Caco-2 (cell line): ENCODE results near the gene PRR5. TPM values are rescaled to one million over a fixed set of nuclear protein-coding genes. Genes with fewer than 3 reads are reported as not detected.

Experiments
- BruUV-seq: library from RNA; stranded (reverse); fragments of 400-500 nt; replicated peaks from 2 replicates; lab custom pipeline; 2021; lab: Mats Ljungman, UMichigan
- CTCF ChIA-PET: fragments of 300-600 bp; sonication (Branson Sonifier 250); formaldehyde crosslinking; loops from one replicate; lab custom pipeline; 2022; ENCODE audit warnings: antibody characterized with exemption; lab: Charles Lee
- POLR2A ChIA-PET: fragments of 300-600 bp; sonication (Branson Sonifier 250); formaldehyde crosslinking; loops from one replicate; lab custom pipeline; 2022; ENCODE audit warnings: antibody characterized with exemption; lab: Charles Lee
- DNase-seq, 2 experiments: peaks; one replicate each; pipeline versions ENCODE4 v3.0.0 to v3.0.0-alpha.2; 2020 to 2022
- H3K27me3 ChIP-seq: replicated peaks from 2 replicates; pipeline ENCODE4 v1.6.0; 2011; ENCODE audit warnings: low read length; ENCODE audit not compliant: control insufficient read depth, insufficient read depth
- H3K36me3 ChIP-seq: 2 replicates; pipeline ENCODE4 v1.5.1; 2011; ENCODE audit warnings: low read length; ENCODE audit not compliant: control insufficient read depth, insufficient read depth
- H3K4me1 ChIP-seq: fragments of 250-450 bp; sonication (Bioruptor Pico); 2 replicates; pipeline ENCODE4 v1.5.1; 2020; ENCODE audit warnings: mild to moderate bottlenecking
- H3K4me3 ChIP-seq: 2 replicates; pipeline ENCODE4 v1.5.1; 2011; ENCODE audit warnings: low read depth, mild to moderate bottlenecking, control low read depth, low read length
- H3K9me3 ChIP-seq: fragments of 250-450 bp; sonication (Bioruptor Pico); 2 replicates; pipeline ENCODE4 v1.5.1; 2020; ENCODE audit warnings: mild to moderate bottlenecking, moderate library complexity
- H3K27ac Mint-ChIP-seq: one replicate; pipeline ENCODE4 v1.8.0; 2022; ENCODE audit warnings: mixed read lengths; ENCODE audit not compliant: unreplicated experiment
- H3K27me3 Mint-ChIP-seq: one replicate; pipeline ENCODE4 v1.8.0; 2022; ENCODE audit warnings: mixed read lengths; ENCODE audit not compliant: insufficient read depth, unreplicated experiment
- H3K36me3 Mint-ChIP-seq: one replicate; pipeline ENCODE4 v1.8.0; 2022; ENCODE audit warnings: mild to moderate bottlenecking, mixed read lengths; ENCODE audit not compliant: insufficient read depth, unreplicated experiment
- H3K4me1 Mint-ChIP-seq: one replicate; pipeline ENCODE4 v1.8.0; 2022; ENCODE audit warnings: low read depth, mixed read lengths; ENCODE audit not compliant: unreplicated experiment
- H3K4me3 Mint-ChIP-seq: one replicate; pipeline ENCODE4 v1.8.0; 2022; ENCODE audit warnings: mild to moderate bottlenecking, moderate library complexity, mixed read lengths; ENCODE audit not compliant: unreplicated experiment
- H3K9me3 Mint-ChIP-seq: one replicate; pipeline ENCODE4 v1.8.0; 2022; ENCODE audit warnings: mixed read lengths; ENCODE audit not compliant: unreplicated experiment
- intact Hi-C: fragments of 100-400 bp; cut with micrococcal nuclease; formaldehyde crosslinking; loops from one replicate; pipeline ENCODE4 v1.10.0; 2022; ENCODE audit not compliant: unreplicated experiment
- total RNA-seq: library from RNA; stranded (reverse); gene quantifications from 2 replicates; pipeline ENCODE4 v1.2.3, GENCODE V29; 2022
- TF ChIP-seq, protein P1 (sequence below), 2 experiments: fragments of 200-600 bp in 1 of 2; IDR thresholded peaks; 1 replicate in 1 of 2; 2 replicates in 1 of 2; pipeline versions ENCODE4 v1.5.1 to v1.8.0; 2011 to 2022; ENCODE audit warnings: antibody characterized with exemption in 1 of 2, control low read depth in 1 of 2, inconsistent platforms in 1 of 2, low read depth in 1 of 2, low read length in 1 of 2, mild to moderate bottlenecking in 1 of 2, moderate library complexity in 1 of 2; ENCODE audit not compliant: insufficient read depth in 1 of 2, severe bottlenecking in 1 of 2, unreplicated experiment in 1 of 2

The PRR5 gene
- total RNA-seq, 1 experiment from 2014 or later, result 82.8 TPM

DNA sequence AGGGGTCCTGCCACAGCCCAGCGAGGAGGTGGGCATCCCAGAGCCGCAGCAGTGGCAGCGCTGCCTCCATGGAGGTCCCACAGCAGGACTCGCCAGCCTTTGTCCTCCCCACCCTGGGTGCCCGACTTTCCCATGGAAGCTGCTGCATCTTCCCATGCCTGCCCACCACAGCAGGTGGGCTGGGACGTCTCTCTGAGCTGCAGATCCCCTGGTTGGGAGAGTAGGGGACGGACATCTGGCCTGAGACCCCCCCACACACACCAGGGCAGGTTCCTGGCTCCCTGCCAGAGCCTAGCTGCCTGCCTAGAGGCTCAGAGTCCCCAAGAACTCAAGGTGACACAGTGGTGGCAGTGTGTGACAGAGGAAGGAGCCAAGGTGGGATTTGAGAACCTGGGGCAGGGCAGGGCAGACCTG is 21.5 kb upstream of the PRR5 start:
- H3K4me1 Mint-ChIP-seq, result peaks cover 27% of the 10 kb centered on the region
- H3K27ac Mint-ChIP-seq, result no peak overlapping the region
- H3K9me3 Mint-ChIP-seq, result no peaks in the 10 kb centered on the region
- ChIA-PET CTCF (no interaction called here), POLR2A (no interaction called here)
- Histone ChIP-seq H3K4me3 (no peak overlapping the region), H3K4me1 (peaks cover 33% of the 10 kb centered on the region), H3K36me3 (no peaks in the 10 kb centered on the region), H3K27me3 (no peaks in the 10 kb centered on the region), H3K9me3 (no peaks in the 10 kb centered on the region)
- no TSS peak for BruUV-seq
- TF ChIP-seq, protein P1, sequence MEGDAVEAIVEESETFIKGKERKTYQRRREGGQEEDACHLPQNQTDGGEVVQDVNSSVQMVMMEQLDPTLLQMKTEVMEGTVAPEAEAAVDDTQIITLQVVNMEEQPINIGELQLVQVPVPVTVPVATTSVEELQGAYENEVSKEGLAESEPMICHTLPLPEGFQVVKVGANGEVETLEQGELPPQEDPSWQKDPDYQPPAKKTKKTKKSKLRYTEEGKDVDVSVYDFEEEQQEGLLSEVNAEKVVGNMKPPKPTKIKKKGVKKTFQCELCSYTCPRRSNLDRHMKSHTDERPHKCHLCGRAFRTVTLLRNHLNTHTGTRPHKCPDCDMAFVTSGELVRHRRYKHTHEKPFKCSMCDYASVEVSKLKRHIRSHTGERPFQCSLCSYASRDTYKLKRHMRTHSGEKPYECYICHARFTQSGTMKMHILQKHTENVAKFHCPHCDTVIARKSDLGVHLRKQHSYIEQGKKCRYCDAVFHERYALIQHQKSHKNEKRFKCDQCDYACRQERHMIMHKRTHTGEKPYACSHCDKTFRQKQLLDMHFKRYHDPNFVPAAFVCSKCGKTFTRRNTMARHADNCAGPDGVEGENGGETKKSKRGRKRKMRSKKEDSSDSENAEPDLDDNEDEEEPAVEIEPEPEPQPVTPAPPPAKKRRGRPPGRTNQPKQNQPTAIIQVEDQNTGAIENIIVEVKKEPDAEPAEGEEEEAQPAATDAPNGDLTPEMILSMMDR (IDR thresholded peaks at IDR 0.05; ENCODE audit: insufficient read depth in 1 of 2, low read depth in 1 of 2, low read length in 1 of 2, severe bottlenecking in 1 of 2, unreplicated experiment in 1 of 2), result no peak
- H3K4me3 Mint-ChIP-seq, result no peak overlapping the region
- intact Hi-C loops, result no loop called here
- no peak for DNase-seq
- H3K36me3 Mint-ChIP-seq, result peaks cover 45% of the 10 kb centered on the region
- H3K27me3 Mint-ChIP-seq, result no peaks in the 10 kb centered on the region

DNA sequence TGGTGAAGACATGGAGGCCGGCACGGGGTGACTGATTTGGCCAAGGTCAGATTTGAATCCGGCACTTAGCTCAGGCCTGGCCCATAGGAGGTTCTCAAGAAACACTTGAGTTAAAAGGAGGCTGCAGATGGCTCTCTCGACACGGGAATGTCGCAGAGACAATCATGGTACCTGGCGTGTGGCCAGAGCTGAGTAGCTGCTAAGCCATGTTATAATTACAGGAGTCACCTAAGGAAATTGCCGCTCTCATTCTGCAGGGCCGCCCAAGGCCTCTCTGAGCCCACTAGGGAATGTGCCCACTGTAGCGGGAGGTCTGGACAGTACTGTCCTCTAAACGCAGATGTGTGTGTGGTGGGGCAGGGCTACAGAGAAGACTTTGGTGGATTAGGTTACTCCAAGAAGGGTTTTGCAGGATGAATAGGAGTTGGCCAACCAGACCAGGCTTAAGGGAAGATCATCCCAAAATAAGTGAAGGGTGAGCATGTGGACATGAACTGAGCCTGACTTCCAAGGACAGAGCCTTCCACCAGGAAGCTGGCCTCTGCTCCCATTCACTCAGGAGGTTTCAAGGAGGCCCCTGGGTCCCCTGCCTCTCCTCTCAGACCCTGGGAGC is 19.3 kb upstream of the PRR5 start:
- ChIA-PET POLR2A (no interaction called here), CTCF (interaction anchor here (0.6 kb wide), 1 partner anchor 81 kb away, joined by 11 read pairs; no protein-coding TSS in a partner anchor)
- no peak for DNase-seq
- no peaks in the 10 kb centered on the region for H3K27me3 Mint-ChIP-seq
- TF ChIP-seq, protein P1 (IDR thresholded peaks at IDR 0.05; ENCODE audit: insufficient read depth in 1 of 2, low read depth in 1 of 2, low read length in 1 of 2, severe bottlenecking in 1 of 2, unreplicated experiment in 1 of 2), result no peak
- no TSS peak for BruUV-seq
- H3K9me3 ChIP-seq, result no peaks in the 10 kb centered on the region
- H3K36me3 ChIP-seq, result no peaks in the 10 kb centered on the region
- peaks cover 35% of the 10 kb centered on the region for H3K4me1 Mint-ChIP-seq
- no peak overlapping the region for H3K4me3 Mint-ChIP-seq
- H3K36me3 Mint-ChIP-seq, result peaks cover 62% of the 10 kb centered on the region
- no peaks in the 10 kb centered on the region for H3K27me3 ChIP-seq
- H3K9me3 Mint-ChIP-seq, result no peaks in the 10 kb centered on the region
- peaks cover 46% of the 10 kb centered on the region for H3K4me1 ChIP-seq
- intact Hi-C loops, result no loop called here
- no peak overlapping the region for H3K27ac Mint-ChIP-seq
- no peak overlapping the region for H3K4me3 ChIP-seq

- DNase-seq, result no peak
- no peaks in the 10 kb centered on the region for H3K27me3 ChIP-seq
- ChIA-PET POLR2A (no interaction called here), CTCF (no interaction called here)
- intact Hi-C loops, result no loop called here
- peaks cover 46% of the 10 kb centered on the region for H3K4me1 ChIP-seq
- no TSS peak for BruUV-seq
- no peak overlapping the region for H3K4me3 ChIP-seq
- H3K4me1 Mint-ChIP-seq, result peaks cover 38% of the 10 kb centered on the region
- no peaks in the 10 kb centered on the region for H3K9me3 ChIP-seq
- H3K9me3 Mint-ChIP-seq, result no peaks in the 10 kb centered on the region
- H3K27me3 Mint-ChIP-seq, result no peaks in the 10 kb centered on the region
- H3K36me3 ChIP-seq, result no peaks in the 10 kb centered on the region
- TF ChIP-seq, protein P1 (IDR thresholded peaks at IDR 0.05; ENCODE audit: insufficient read depth in 1 of 2, low read depth in 1 of 2, low read length in 1 of 2, severe bottlenecking in 1 of 2, unreplicated experiment in 1 of 2), result no peak
- H3K4me3 Mint-ChIP-seq, result no peak overlapping the region
- H3K27ac Mint-ChIP-seq, result no peak overlapping the region
- H3K36me3 Mint-ChIP-seq, result peaks cover 66% of the 10 kb centered on the region
These were observed 18.8 kb upstream of the PRR5 start for GRCh38 chr22:44683237-44683636.
